T-cell (primary cell): ENCODE data around the gene R3HDML. TPM values are rescaled to one million over a fixed set of nuclear protein-coding genes. Genes with fewer than 3 reads are reported as not detected.

ENCODE experiments used
- ATAC-seq, 4 experiments: fragments of 200-7000 bp in 3 of 4; fragments of 150-1000 bp in 1 of 4; cut with Tn5 transposase; replicated peaks in 1 of 4; 1 replicate in 3 of 4; 2 replicates in 1 of 4; pipeline ENCODE4 v1.10.0; 2021; ENCODE audit warnings: moderate library complexity in 3 of 4, mild to moderate bottlenecking in 2 of 4, moderate number of reproducible peaks in 1 of 4
- CTCF ChIA-PET, 2 donors: fragments of 300-600 bp; sonication (Branson Sonifier 250); formaldehyde crosslinking; loops; one replicate each; lab custom pipeline; 2022; ENCODE audit warnings: antibody characterized with exemption in 2 of 2; lab: Charles Lee
- POLR2A ChIA-PET, 2 donors: fragments of 300-600 bp; sonication (Branson Sonifier 250); formaldehyde crosslinking; loops; one replicate each; lab custom pipeline; 2022; ENCODE audit warnings: antibody characterized with exemption in 2 of 2; lab: Charles Lee
- DNase-seq, 35 experiments: peaks; one replicate each; pipeline versions ENCODE4 v3.0.0 to v3.0.0-alpha.2; 2013 to 2023
- H3K27ac ChIP-seq: one replicate; pipeline ENCODE4 v1.5.1; 2013; ENCODE audit warnings: low read length
- H3K27me3 ChIP-seq, 2 experiments: replicated peaks in 1 of 2; 1 replicate in 1 of 2; 2 replicates in 1 of 2; pipeline versions ENCODE4 v1.6.1 to v1.7.0; 2013; ENCODE audit warnings: low read length in 1 of 2, mixed read lengths in 1 of 2; ENCODE audit not compliant: control insufficient read depth in 2 of 2, insufficient read depth in 2 of 2; ENCODE audit errors: extremely low read depth in 1 of 2
- H3K36me3 ChIP-seq, 2 donors: 1 replicate in 1 of 2; 2 replicates in 1 of 2; pipeline versions ENCODE4 v1.6.1 to v1.7.0; 2013; ENCODE audit warnings: low read length in 1 of 2; ENCODE audit not compliant: control insufficient read depth in 2 of 2, insufficient read depth in 1 of 2; ENCODE audit errors: extremely low read depth in 1 of 2
- H3K4me1 ChIP-seq, 2 experiments: 1 replicate in 1 of 2; 2 replicates in 1 of 2; pipeline versions ENCODE4 v1.6.1 to v1.7.0; 2013; ENCODE audit warnings: low read length in 2 of 2, mixed read lengths in 1 of 2; ENCODE audit not compliant: insufficient read depth in 2 of 2, control insufficient read depth in 1 of 2; ENCODE audit errors: extremely low read depth in 1 of 2
- H3K4me3 ChIP-seq, 2 donors: 1 replicate in 1 of 2; 2 replicates in 1 of 2; pipeline versions ENCODE4 v1.5.1 to v1.7.0; 2013; ENCODE audit warnings: mild to moderate bottlenecking in 2 of 2, low read length in 1 of 2, moderate library complexity in 1 of 2; ENCODE audit not compliant: control insufficient read depth in 1 of 2; ENCODE audit errors: extremely low read depth in 1 of 2
- H3K9me3 ChIP-seq: 2 replicates; pipeline ENCODE4 v1.7.0; 2013
- H3K27ac Mint-ChIP-seq, 2 donors: one replicate each; pipeline ENCODE4 v1.8.0; 2020 to 2021; ENCODE audit warnings: mild to moderate bottlenecking in 2 of 2, mixed read lengths in 2 of 2
- H3K27me3 Mint-ChIP-seq, 2 donors: one replicate each; pipeline ENCODE4 v1.8.0; 2021 to 2022; ENCODE audit warnings: mixed read lengths in 2 of 2
- H3K36me3 Mint-ChIP-seq: one replicate; pipeline ENCODE4 v1.8.0; 2021; ENCODE audit warnings: mixed read lengths
- H3K4me1 Mint-ChIP-seq, 3 donors: one replicate each; pipeline ENCODE4 v1.8.0; 2020 to 2022; ENCODE audit warnings: mixed read lengths in 3 of 3, mild to moderate bottlenecking in 1 of 3
- H3K4me3 Mint-ChIP-seq, 3 donors: one replicate each; pipeline ENCODE4 v1.8.0; 2020 to 2022; ENCODE audit warnings: mild to moderate bottlenecking in 3 of 3, mixed read lengths in 3 of 3, moderate library complexity in 3 of 3
- H3K9me3 Mint-ChIP-seq, 3 donors: one replicate each; pipeline ENCODE4 v1.8.0; 2020 to 2022; ENCODE audit warnings: mixed read lengths in 3 of 3
- WGBS: methylation state at CpG from one replicate; pipeline ENCODE4 v1.1.5; 2013; ENCODE audit warnings: missing lambda C conversion rate; ENCODE audit not compliant: insufficient coverage; 5-methylcytosine and 5-hydroxymethylcytosine counted together
- total RNA-seq, 35 experiments: library from RNA in 6 of 35; stranded (reverse) in 6 of 35; fragments of 120-200 nt in 1 of 35; gene quantifications; one replicate each; pipeline versions ENCODE4 v1.2.1 to v1.2.4 and lab custom pipeline; 2013 to 2026

Gene R3HDML
- total RNA-seq, 5 donors from 2014 or later (not counting 1 experiment from before 2014, with no cell fraction given) = not detected

- POLR2A ChIA-PET = interaction anchor here in 1 of 2 donors (0.5 kb wide), 1 partner anchor 55 kb away, joined by 3 read pairs; no protein-coding TSS in a partner anchor
- 38% methylated on average over 3 of the region's 8 CpGs for WGBS
- H3K27me3 Mint-ChIP-seq = peaks cover 6 to 11% of the 10 kb centered on the region in 2 donors
Observed at GRCh38 chr20:44396369-44397130, 59.7 kb downstream of the R3HDML start.

GRCh38 chr20:44398335-44398734 is 61.5 kb downstream of the R3HDML start:
- Mint-ChIP-seq H3K9me3 (no peaks in the 10 kb centered on the region), H3K4me3 (no peak overlapping the region), H3K27me3 (peaks cover 6 to 11% of the 10 kb centered on the region in 2 donors), H3K4me1 (no peaks in the 10 kb centered on the region), H3K27ac (no peak overlapping the region), H3K36me3 (no peaks in the 10 kb centered on the region)
- no peaks in the 10 kb centered on the region for H3K36me3 ChIP-seq
- no peaks in the 10 kb centered on the region for H3K9me3 ChIP-seq
- DNase-seq (no peak), ATAC-seq (no peak)
- 69% methylated on average over 2 of the region's 2 CpGs for WGBS
- H3K4me1 ChIP-seq = no peaks in the 10 kb centered on the region
- POLR2A ChIA-PET = no interaction called here
- H3K27me3 ChIP-seq = peaks cover 4 to 24% of the 10 kb centered on the region in 2 experiments
- H3K4me3 ChIP-seq = no peak overlapping the region
- no peak overlapping the region for H3K27ac ChIP-seq
- CTCF ChIA-PET = no interaction called here

More at GRCh38 chr20:44396369-44397130, 59.7 kb downstream of the R3HDML start:
- no peak overlapping the region for H3K4me3 ChIP-seq
- H3K4me3 Mint-ChIP-seq = no peak overlapping the region
- no peaks in the 10 kb centered on the region for H3K4me1 ChIP-seq
- H3K27me3 ChIP-seq = peaks cover 4 to 27% of the 10 kb centered on the region in 2 experiments
- DNase-seq (no peak), ATAC-seq (no peak)
- no peaks in the 10 kb centered on the region for H3K9me3 ChIP-seq
- H3K36me3 ChIP-seq = no peaks in the 10 kb centered on the region
- no peak overlapping the region for H3K27ac ChIP-seq
- H3K27ac Mint-ChIP-seq = no peak overlapping the region
- no peaks in the 10 kb centered on the region for H3K36me3 Mint-ChIP-seq
- CTCF ChIA-PET = interaction anchor here in 1 of 2 donors (0.5 to 1.6 kb wide), 3 partner anchors 12 to 449 kb away, joined by 3 to 6 read pairs (median 4); no protein-coding TSS in a partner anchor
- H3K4me1 Mint-ChIP-seq = no peaks in the 10 kb centered on the region
- no peaks in the 10 kb centered on the region for H3K9me3 Mint-ChIP-seq

DNA sequence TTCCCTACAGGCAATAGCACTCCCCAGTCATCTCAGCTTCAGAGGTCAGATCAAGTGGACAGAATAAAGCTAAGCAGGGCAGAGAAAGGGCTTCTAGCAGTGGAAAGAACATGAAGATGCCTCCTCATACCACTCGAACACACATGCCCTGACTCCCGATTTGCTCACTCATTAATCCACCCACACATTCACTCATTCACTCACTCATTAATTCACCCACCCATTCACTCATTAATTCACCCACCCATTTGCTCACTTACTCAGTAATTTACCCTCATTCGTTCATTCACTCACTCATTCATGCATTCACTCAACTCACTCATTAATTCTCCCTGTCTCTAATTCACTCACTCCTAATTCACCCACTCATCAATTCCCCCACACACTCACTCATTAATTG is 62.6 kb downstream of the R3HDML start:
- CTCF ChIA-PET = no interaction called here
- Mint-ChIP-seq H3K36me3 (no peaks in the 10 kb centered on the region), H3K9me3 (no peaks in the 10 kb centered on the region), H3K27ac (no peak overlapping the region), H3K27me3 (peaks cover 6 to 11% of the 10 kb centered on the region in 2 donors), H3K4me1 (no peaks in the 10 kb centered on the region), H3K4me3 (no peak overlapping the region)
- ATAC-seq (no peak), DNase-seq (no peak)
- 58% methylated on average over 3 of the region's 3 CpGs for WGBS
- Histone ChIP-seq H3K27me3 (peaks cover 4 to 21% of the 10 kb centered on the region in 2 experiments), H3K36me3 (no peaks in the 10 kb centered on the region), H3K27ac (no peak overlapping the region), H3K4me1 (no peaks in the 10 kb centered on the region), H3K4me3 (no peak overlapping the region), H3K9me3 (no peaks in the 10 kb centered on the region)
- POLR2A ChIA-PET = interaction anchor here in 1 of 2 donors (0.6 kb wide), 1 partner anchor 13 kb away, joined by 8 read pairs; no protein-coding TSS in a partner anchor

GRCh38 chr20:44400671-44400969 is 63.8 kb downstream of the R3HDML start:
- Mint-ChIP-seq H3K4me3 (no peak overlapping the region), H3K36me3 (no peaks in the 10 kb centered on the region), H3K9me3 (no peaks in the 10 kb centered on the region), H3K27ac (no peak overlapping the region), H3K27me3 (peaks cover 6 to 11% of the 10 kb centered on the region in 2 donors), H3K4me1 (no peaks in the 10 kb centered on the region)
- Histone ChIP-seq H3K27ac (no peak overlapping the region), H3K4me1 (no peaks in the 10 kb centered on the region), H3K9me3 (no peaks in the 10 kb centered on the region), H3K36me3 (no peaks in the 10 kb centered on the region), H3K27me3 (peaks cover 4 to 13% of the 10 kb centered on the region in 2 experiments), H3K4me3 (no peak overlapping the region)
- no peak for DNase-seq
- WGBS = 84% methylated on average over 5 of the region's 5 CpGs
- ChIA-PET CTCF (no interaction called here), POLR2A (no interaction called here)
- ATAC-seq = no peak

Other genes with a start within 250 kb of the R3HDML start
- under 1 TPM in 3 of 5 donors, not detected in 2; 0.06 to 0.15 (median 0.09) TPM for gene JPH2, start 149.9 kb upstream of the R3HDML start, total RNA-seq
- 10 to 100 TPM; 28.7 to 96.7 (median 35.4) TPM for gene OSER1, start 126.3 kb upstream of the R3HDML start, total RNA-seq
- gene GDAP1L1, start 89.7 kb upstream of the R3HDML start, total RNA-seq = not detected
- 1 to 10 TPM; 4.5 to 7.4 (median 6.2) TPM for gene FITM2, start 25.8 kb upstream of the R3HDML start, total RNA-seq
- gene HNF4A, start 18.7 kb downstream of the R3HDML start, total RNA-seq = under 1 TPM in 3 of 5 donors, not detected in 2; 0.16 to 0.35 (median 0.32) TPM
- 10 to 100 TPM; 14.6 to 19.2 (median 16.8) TPM for gene TTPAL, start 138.8 kb downstream of the R3HDML start, total RNA-seq
- 10 to 100 TPM; 60.5 to 83.0 (median 78.4) TPM for gene SERINC3, start 185.0 kb downstream of the R3HDML start, total RNA-seq
- gene PKIG, start 245.5 kb downstream of the R3HDML start, total RNA-seq = 1 to 10 TPM; 2.1 to 7.7 (median 4.7) TPM